ENCODE results near the gene VCP.

- TF ChIP-seq IKZF3 (tag by site-specific recombination; IDR thresholded peaks at IDR 0.05), result no peak
- no peak for TF ChIP-seq ZNF677 (tag by site-specific recombination; IDR thresholded peaks at IDR 0.05)
- no peak for TF ChIP-seq YY1 (tag by site-specific recombination; IDR thresholded peaks at IDR 0.05)
- no peak for TF ChIP-seq ZNF521 (tag by site-specific recombination; IDR thresholded peaks at IDR 0.05)
- no peak for TF ChIP-seq ZNF280C (tag by site-specific recombination; IDR thresholded peaks at IDR 0.05)
- no peak for TF ChIP-seq CTCF (tag by site-specific recombination; IDR thresholded peaks at IDR 0.05)
- no peak for TF ChIP-seq ZNF248 (tag by site-specific recombination; IDR thresholded peaks at IDR 0.05)
Measured at GRCh38 chr9:35044071-35044470, 28.4 kb downstream of the VCP start.
